ENCODE results near the gene TNIK. TPM values are rescaled to one million over a fixed set of nuclear protein-coding genes. Genes with fewer than 3 reads are reported as not detected.

TNIK gene
- total and polyA plus RNA-seq, 4 donors = 3.7 to 9.8 (median 5.2) TPM

- Histone ChIP-seq H3K9me3 (ENCODE audit: control insufficient read depth in 4 of 4, low read length in 3 of 4) (no peaks in the 10 kb centered on the region), H3K36me3 (ENCODE audit: control insufficient read depth in 4 of 4, insufficient read depth in 3 of 4, low read depth in 1 of 4, low read length in 3 of 4) (no peaks in the 10 kb centered on the region), H3K27me3 (ENCODE audit: control insufficient read depth in 4 of 4, insufficient read depth in 4 of 4, low read length in 3 of 4) (no peaks in the 10 kb centered on the region), H3K9ac (ENCODE audit: low read depth in 1 of 2, low read length in 2 of 2) (no peak overlapping the region), H3K4me3 (ENCODE audit: low read depth in 1 of 3, low read length in 3 of 3) (no peak overlapping the region), H3K27ac (ENCODE audit: low read depth in 1 of 2, low read length in 2 of 2) (no peak overlapping the region), H3K4me1 (ENCODE audit: control insufficient read depth in 4 of 4, insufficient read depth in 4 of 4, low read length in 3 of 4) (peaks cover 4 to 15% (median 7%) of the 10 kb centered on the region in 4 donors)
- TF ChIP-seq YY1 (IDR thresholded peaks at IDR 0.05) (no peak), JUND (IDR thresholded peaks at IDR 0.05) (no peak), RAD21 (IDR thresholded peaks at IDR 0.05) (no peak), FOXA1 (IDR thresholded peaks at IDR 0.05) (no peak), REST (IDR thresholded peaks at IDR 0.05) (no peak), EGR1 (IDR thresholded peaks at IDR 0.05; ENCODE audit: low read depth in 2 of 2) (no peak), NR2F2 (IDR thresholded peaks at IDR 0.05) (no peak), RXRA (IDR thresholded peaks at IDR 0.05) (no peak), HNF4A (conservative IDR thresholded peaks at IDR 0.05) (no peak), TAF1 (conservative IDR thresholded peaks at IDR 0.05) (no peak), GABPA (IDR thresholded peaks at IDR 0.05 in 1 of 2, conservative IDR thresholded peaks at IDR 0.05 in 1 of 2) (no peak), HNF4G (IDR thresholded peaks at IDR 0.05) (no peak), ATF3 (IDR thresholded peaks at IDR 0.05) (no peak), ZBTB33 (IDR thresholded peaks at IDR 0.05) (no peak), MAX (IDR thresholded peaks at IDR 0.05) (no peak), SP1 (IDR thresholded peaks at IDR 0.05) (no peak)
- DNase-seq (ENCODE audit: low spot score) = no peak
Observed at GRCh38 chr3:171362575-171362974, 97.6 kb downstream of the TNIK start.

GRCh38 chr3:171358881-171359198, 101.4 kb downstream of the TNIK start:
- H3K4me3 ChIP-seq (ENCODE audit: low read depth in 1 of 3, low read length in 3 of 3) = peak overlapping the region in 1 of 3 donors; percentile 5
- H3K9me3 ChIP-seq (ENCODE audit: control insufficient read depth in 4 of 4, low read length in 3 of 4) = no peaks in the 10 kb centered on the region
- no peak overlapping the region for H3K27ac ChIP-seq (ENCODE audit: low read depth in 1 of 2, low read length in 2 of 2)
- 30% methylated on average over 2 of the region's 2 CpGs for whole genome bisulfite sequencing
- no peak for DNase-seq (ENCODE audit: low spot score)
- H3K27me3 ChIP-seq (ENCODE audit: control insufficient read depth in 4 of 4, insufficient read depth in 4 of 4, low read length in 3 of 4) = no peaks in the 10 kb centered on the region
- H3K9ac ChIP-seq (ENCODE audit: low read depth in 1 of 2, low read length in 2 of 2) = no peak overlapping the region
- H3K4me1 ChIP-seq (ENCODE audit: control insufficient read depth in 4 of 4, insufficient read depth in 4 of 4, low read length in 3 of 4) = peaks cover 14 to 30% (median 20%) of the 10 kb centered on the region in 4 donors
- H3K36me3 ChIP-seq (ENCODE audit: control insufficient read depth in 4 of 4, insufficient read depth in 3 of 4, low read depth in 1 of 4, low read length in 3 of 4) = no peaks in the 10 kb centered on the region
- TF ChIP-seq ZBTB33 (IDR thresholded peaks at IDR 0.05) = no peak
- TF ChIP-seq MAX (IDR thresholded peaks at IDR 0.05) = peak; percentile 49
- TF ChIP-seq RAD21 (IDR thresholded peaks at IDR 0.05) = peak; percentile 9 to 45
- TF ChIP-seq RXRA (IDR thresholded peaks at IDR 0.05) = peak; percentile 47 to 71
- peak; percentile 41 for TF ChIP-seq REST (IDR thresholded peaks at IDR 0.05)
- TF ChIP-seq FOXA1 (IDR thresholded peaks at IDR 0.05) = no peak
- TF ChIP-seq NR2F2 (IDR thresholded peaks at IDR 0.05) = no peak
- no peak for TF ChIP-seq GABPA (IDR thresholded peaks at IDR 0.05 in 1 of 2, conservative IDR thresholded peaks at IDR 0.05 in 1 of 2)
- TF ChIP-seq EGR1 (IDR thresholded peaks at IDR 0.05; ENCODE audit: low read depth in 2 of 2) = no peak
- TF ChIP-seq HNF4G (IDR thresholded peaks at IDR 0.05) = no peak
- TF ChIP-seq JUND (IDR thresholded peaks at IDR 0.05) = no peak
- TF ChIP-seq CTCF (IDR thresholded peaks at IDR 0.05; ENCODE audit: low read depth, low read length, missing input control) = no peak
- peak in 1 of 2 donors; percentile 46 for TF ChIP-seq HNF4A (conservative IDR thresholded peaks at IDR 0.05)
- TF ChIP-seq FOXA2 (IDR thresholded peaks at IDR 0.05) = no peak
